ENCODE data around the gene TMEM131.
"Not testable (repeated sequence)": the region's sequence is repeated elsewhere in the genome, so short reads cannot be mapped to it uniquely, and the experiment has no call there.

Gene TMEM131, protein sequence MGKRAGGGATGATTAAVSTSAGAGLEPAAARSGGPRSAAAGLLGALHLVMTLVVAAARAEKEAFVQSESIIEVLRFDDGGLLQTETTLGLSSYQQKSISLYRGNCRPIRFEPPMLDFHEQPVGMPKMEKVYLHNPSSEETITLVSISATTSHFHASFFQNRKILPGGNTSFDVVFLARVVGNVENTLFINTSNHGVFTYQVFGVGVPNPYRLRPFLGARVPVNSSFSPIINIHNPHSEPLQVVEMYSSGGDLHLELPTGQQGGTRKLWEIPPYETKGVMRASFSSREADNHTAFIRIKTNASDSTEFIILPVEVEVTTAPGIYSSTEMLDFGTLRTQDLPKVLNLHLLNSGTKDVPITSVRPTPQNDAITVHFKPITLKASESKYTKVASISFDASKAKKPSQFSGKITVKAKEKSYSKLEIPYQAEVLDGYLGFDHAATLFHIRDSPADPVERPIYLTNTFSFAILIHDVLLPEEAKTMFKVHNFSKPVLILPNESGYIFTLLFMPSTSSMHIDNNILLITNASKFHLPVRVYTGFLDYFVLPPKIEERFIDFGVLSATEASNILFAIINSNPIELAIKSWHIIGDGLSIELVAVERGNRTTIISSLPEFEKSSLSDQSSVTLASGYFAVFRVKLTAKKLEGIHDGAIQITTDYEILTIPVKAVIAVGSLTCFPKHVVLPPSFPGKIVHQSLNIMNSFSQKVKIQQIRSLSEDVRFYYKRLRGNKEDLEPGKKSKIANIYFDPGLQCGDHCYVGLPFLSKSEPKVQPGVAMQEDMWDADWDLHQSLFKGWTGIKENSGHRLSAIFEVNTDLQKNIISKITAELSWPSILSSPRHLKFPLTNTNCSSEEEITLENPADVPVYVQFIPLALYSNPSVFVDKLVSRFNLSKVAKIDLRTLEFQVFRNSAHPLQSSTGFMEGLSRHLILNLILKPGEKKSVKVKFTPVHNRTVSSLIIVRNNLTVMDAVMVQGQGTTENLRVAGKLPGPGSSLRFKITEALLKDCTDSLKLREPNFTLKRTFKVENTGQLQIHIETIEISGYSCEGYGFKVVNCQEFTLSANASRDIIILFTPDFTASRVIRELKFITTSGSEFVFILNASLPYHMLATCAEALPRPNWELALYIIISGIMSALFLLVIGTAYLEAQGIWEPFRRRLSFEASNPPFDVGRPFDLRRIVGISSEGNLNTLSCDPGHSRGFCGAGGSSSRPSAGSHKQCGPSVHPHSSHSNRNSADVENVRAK (N-terminal part only)

DNA sequence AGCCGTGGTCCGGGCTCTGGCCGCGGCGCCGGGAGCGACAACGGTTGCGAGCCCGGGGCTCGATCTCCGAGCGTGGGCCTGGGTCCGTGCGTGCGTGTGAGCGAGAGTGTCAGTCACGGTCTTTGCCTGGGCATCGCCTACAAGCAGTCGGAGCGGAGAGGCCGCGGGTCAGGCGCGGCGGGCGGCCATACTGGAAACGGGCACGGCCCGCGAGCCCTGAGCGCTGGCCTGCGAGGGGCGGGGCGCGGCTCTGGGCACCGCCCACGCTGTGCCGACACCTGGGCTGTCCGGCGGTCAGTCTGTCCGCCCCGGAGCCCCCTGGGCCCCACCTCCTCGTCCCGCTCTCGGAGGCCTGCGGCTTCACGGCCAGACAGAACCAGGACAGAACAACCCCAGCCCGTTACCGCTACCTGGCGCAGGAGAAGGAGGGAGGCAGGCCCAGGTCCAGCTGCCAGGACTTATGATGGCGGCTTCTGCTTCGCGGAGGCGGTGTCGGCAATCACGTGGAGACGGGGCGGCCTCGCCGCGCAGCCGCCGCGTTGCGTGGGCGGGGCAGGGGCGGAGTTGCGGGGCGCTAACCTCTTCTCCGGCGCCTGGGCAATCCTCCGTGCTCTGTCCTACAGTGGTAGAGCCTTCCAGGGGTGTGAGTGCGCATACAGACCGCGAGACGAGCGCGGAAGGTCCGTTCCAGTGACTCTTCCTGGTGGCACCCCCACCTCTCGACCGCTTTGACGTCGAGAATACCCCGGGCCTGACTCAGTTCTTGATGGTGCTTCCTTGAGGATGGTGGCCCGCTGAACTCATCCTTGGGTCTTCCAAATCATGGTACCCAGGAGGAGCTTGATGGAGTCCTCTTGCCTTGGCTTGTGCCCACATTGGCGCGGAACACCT lies at the start of gene TMEM131:
TMEM131 (minus strand) TSS at position 215 of the 891 bp plus-strand sequence. CDS start 286 bp downstream, outside the sequence.
- peak within 1 kb of the TSS; percentile 97 for H3K27ac Mint-ChIP-seq

DNA sequence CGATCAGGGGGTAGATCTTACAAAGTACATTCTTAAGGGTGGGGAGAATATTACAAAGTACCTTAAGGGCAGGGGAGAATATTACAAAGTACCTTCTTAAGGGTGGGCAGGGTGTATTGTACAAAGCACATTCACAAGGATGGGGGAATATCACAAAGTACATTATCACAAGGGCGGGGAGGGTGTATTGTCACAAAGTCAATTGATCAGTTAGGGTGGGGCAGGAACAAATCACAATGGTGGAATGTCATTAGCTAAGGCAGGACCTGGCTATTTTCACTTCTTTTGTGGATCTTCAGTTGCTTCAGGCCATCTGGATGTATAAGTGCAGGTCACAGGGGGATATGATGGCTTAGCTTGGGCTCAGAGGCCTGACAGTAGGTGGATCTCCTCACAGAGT lies 49.0 kb upstream of the TMEM131 start:
- H3K36me3 Mint-ChIP-seq, result peaks cover 13% of the 10 kb centered on the region
- not testable (repeated sequence) for H3K4me1 Mint-ChIP-seq, H3K27me3 Mint-ChIP-seq, H3K27ac Mint-ChIP-seq, H3K4me3 Mint-ChIP-seq
- H3K9me3 Mint-ChIP-seq, result peaks cover 30% of the 10 kb centered on the region

More for the DNA sequence above, at the start of gene TMEM131:
- H3K9me3 Mint-ChIP-seq, result no peaks in the 10 kb centered on the region
- no peaks in the 10 kb centered on the region for H3K27me3 Mint-ChIP-seq
- H3K4me1 Mint-ChIP-seq, result peaks cover 38% of the 10 kb centered on the region
- H3K36me3 Mint-ChIP-seq, result no peaks in the 10 kb centered on the region
- H3K4me3 Mint-ChIP-seq, result peak within 1 kb of the TSS; percentile 93

DNA sequence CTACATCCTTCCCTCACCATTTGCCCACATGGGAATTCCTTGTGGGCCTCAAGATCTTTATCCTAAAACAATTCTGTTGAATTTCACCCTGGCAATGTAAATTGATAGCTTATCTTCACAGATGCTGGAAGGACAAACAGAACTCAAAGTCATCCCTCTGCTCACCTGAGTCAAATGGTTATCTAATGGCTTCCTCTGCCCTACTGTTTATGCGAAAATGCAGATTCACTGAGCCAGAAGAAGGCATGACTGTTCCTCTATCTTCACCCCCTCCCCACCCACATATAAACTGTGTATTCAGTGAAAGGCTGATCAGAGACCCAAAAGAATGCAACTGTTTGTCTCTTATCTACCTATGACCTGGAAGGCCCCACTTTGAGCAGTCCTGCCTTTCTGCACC lies 47.4 kb upstream of the TMEM131 start:
- peaks cover 11% of the 10 kb centered on the region for H3K36me3 Mint-ChIP-seq
- no peak overlapping the region for H3K4me3 Mint-ChIP-seq
- H3K9me3 Mint-ChIP-seq, result peaks cover 30% of the 10 kb centered on the region
- no peaks in the 10 kb centered on the region for H3K4me1 Mint-ChIP-seq
- H3K27ac Mint-ChIP-seq, result no peak overlapping the region
- peaks cover 2% of the 10 kb centered on the region for H3K27me3 Mint-ChIP-seq

DNA sequence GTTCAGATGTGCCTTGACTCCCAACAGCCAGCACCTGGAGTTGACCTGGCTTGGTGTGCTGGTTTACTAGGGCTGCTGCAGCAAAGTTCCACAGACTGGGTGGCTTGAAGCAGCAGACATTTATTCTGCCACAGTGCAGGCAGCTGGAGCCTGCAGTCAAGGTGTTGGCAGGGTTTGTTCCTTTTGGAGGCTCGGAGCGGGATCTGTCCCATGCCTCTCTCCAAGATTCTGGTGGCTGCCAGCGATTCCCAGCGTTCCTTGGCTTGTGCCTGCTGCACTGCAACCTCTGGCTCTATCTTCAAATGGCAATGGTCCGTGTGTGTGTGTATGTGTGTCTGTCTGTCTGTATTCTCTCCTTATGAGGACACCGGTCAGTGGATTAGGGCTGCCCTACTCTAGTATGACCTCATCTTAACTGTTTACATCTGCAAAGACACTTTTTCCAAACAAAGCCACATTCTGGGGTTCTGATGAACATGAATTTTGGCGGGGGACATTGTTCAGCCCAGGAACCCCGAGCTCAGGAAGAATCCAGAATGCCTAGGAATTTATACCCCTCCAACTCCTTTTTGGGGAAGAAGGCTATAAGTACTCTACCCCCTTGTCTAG lies 44.7 kb upstream of the TMEM131 start:
- Mint-ChIP-seq H3K27me3 (peaks cover 2% of the 10 kb centered on the region), H3K9me3 (peaks cover 25% of the 10 kb centered on the region), H3K4me1 (no peaks in the 10 kb centered on the region), H3K4me3 (no peak overlapping the region), H3K27ac (no peak overlapping the region), H3K36me3 (peaks cover 11% of the 10 kb centered on the region)

DNA sequence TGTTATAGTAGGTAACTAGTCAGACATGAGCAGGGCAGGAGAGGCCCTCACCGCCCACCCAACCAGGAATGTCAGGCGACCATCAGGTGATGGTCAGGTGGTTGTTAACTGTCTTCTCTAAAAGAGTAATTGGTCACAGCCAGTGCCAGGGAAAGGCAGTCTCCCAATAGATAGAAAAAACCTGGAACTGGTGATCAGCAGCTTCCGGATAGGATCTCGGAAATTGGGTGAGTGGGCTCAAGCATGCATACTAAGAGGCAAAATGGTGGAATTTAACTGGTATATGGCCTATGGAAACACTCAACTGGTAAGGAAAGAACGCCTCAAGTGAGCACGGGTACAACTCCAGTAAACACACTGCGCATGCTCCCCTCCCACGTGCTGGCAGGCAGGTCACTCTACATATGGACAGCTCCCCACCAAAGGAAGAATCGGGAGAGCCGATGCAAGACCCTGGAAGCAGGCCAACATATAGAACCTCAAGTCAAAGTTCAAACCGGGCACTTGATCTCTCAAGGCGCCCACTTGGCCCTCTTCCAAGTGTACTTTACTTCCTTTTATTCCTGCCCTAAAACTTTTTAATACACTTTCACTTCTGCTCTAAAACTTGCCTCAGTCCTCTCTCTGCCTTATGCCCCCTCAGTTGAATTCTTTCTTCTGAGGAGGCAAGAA lies 43.5 kb upstream of the TMEM131 start:
- peaks cover 3% of the 10 kb centered on the region for H3K36me3 Mint-ChIP-seq
- H3K4me3 Mint-ChIP-seq, result no peak overlapping the region
- H3K9me3 Mint-ChIP-seq, result peaks cover 15% of the 10 kb centered on the region
- H3K4me1 Mint-ChIP-seq, result no peaks in the 10 kb centered on the region
- H3K27me3 Mint-ChIP-seq, result peaks cover 2% of the 10 kb centered on the region
- H3K27ac Mint-ChIP-seq, result no peak overlapping the region

DNA sequence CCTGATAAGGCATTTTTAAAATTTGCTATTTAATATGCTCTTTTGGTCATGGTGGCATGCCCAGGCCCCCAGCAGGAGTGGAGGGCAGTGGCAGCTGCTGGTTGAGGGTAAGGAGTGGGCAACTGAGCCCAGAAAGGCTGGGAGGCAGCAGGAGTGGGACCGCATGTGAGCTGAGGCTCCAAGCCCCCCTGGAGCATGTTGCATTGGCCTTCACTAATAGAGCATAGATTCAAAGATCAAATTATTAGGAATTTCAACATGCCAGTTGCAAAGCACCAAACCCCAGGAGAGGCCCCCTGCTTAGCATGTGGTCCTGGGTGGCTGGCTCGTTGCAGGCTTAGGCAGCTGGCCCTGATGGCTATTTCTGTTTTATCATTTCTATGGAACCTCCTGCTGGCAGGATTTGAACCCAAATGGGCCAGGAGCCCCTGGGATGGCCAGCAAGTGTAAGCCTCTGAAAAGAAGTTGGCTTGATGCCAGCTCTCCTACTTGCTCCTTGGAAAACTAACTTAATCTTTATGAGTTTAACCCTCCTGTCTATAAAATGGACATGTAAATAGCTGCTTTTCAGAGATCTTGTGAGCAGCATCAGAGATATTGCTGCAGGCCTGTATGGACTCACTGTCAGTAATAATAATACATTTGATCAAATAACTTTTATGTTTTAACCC lies 42.1 kb upstream of the TMEM131 start:
- peaks cover 2% of the 10 kb centered on the region for H3K27me3 Mint-ChIP-seq
- no peak overlapping the region for H3K27ac Mint-ChIP-seq
- no peaks in the 10 kb centered on the region for H3K4me1 Mint-ChIP-seq
- no peak overlapping the region for H3K4me3 Mint-ChIP-seq
- peaks cover 1% of the 10 kb centered on the region for H3K36me3 Mint-ChIP-seq
- H3K9me3 Mint-ChIP-seq, result peaks cover 4% of the 10 kb centered on the region

DNA sequence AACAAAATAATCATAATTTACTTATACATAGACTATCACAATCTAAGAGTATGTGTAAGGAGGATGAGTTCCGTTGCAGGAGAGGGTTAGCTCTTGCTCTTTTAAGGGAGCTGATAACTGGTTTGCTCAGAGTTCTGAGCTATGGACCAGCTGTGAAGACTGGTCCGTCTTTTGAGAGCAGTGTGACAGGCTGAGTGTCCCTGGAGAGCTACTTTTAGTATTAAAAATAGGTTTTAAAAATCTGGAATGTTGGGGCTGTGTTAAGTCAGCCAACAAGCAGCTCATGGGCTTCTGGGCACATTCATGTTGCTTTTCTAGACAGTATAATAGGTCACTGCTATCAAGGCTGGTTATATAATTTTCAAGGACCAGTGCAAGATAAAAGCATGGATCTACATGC lies 41.5 kb upstream of the TMEM131 start:
- Mint-ChIP-seq H3K4me1 (no peaks in the 10 kb centered on the region), H3K9me3 (no peaks in the 10 kb centered on the region), H3K4me3 (no peak overlapping the region), H3K36me3 (no peaks in the 10 kb centered on the region), H3K27me3 (no peaks in the 10 kb centered on the region), H3K27ac (no peak overlapping the region)

DNA sequence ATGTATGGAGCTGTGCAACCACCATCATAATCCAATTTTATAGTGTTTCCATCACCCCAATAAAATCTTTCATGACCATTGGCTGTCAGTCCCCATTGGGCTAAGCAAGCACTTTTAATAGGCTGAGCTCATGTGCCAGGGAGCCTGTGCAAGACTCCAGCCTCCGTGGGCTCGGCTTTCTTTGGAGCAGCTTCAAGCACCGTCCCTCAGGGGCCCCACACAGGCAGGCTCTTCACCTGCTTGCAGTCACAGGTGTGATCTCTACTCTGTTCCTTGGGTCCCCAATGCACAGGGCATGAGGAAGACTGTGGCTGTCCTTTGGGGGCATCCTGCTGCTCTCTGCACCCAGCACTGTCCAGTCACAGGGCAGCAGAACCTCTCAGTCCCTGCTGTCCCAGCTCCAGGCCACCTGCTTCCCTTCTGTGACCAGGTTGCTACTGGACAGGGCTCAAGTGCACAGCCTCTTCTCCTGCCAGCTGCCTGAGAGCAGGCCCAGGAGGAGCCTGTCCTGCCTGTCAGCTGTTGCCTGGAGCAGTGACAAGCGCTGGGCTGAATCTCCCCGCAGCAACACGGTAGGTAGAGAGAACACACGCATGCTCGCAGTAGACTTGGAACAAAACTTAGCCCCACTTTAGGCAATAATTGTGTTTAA lies 40.7 kb upstream of the TMEM131 start:
- no peaks in the 10 kb centered on the region for H3K4me1 Mint-ChIP-seq
- no peak overlapping the region for H3K27ac Mint-ChIP-seq
- no peak overlapping the region for H3K4me3 Mint-ChIP-seq
- no peaks in the 10 kb centered on the region for H3K27me3 Mint-ChIP-seq
- H3K9me3 Mint-ChIP-seq, result no peaks in the 10 kb centered on the region
- H3K36me3 Mint-ChIP-seq, result no peaks in the 10 kb centered on the region

DNA sequence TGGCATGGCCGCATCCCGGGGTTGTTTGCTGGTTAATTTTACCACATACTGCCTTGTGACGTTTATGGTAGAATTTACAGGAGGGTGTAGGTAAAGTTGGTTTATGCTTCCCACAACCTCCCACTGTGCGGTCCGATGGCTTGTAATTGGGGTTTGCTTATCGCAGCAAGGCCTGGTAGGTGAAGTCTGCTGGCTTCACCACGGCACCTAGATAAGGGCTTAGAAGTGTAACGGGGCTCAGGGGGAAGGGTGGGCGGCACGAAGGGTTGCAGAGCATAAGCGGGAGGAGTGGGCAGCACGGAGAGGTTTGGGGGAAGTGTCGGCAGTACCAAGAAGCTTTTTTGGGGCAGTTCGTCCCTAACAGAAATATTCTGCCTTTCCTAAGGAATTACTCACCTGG lies 39.0 kb upstream of the TMEM131 start:
- no peaks in the 10 kb centered on the region for H3K4me1 Mint-ChIP-seq
- H3K27ac Mint-ChIP-seq, result no peak overlapping the region
- no peaks in the 10 kb centered on the region for H3K27me3 Mint-ChIP-seq
- no peaks in the 10 kb centered on the region for H3K36me3 Mint-ChIP-seq
- H3K9me3 Mint-ChIP-seq, result no peaks in the 10 kb centered on the region
- no peak overlapping the region for H3K4me3 Mint-ChIP-seq

DNA sequence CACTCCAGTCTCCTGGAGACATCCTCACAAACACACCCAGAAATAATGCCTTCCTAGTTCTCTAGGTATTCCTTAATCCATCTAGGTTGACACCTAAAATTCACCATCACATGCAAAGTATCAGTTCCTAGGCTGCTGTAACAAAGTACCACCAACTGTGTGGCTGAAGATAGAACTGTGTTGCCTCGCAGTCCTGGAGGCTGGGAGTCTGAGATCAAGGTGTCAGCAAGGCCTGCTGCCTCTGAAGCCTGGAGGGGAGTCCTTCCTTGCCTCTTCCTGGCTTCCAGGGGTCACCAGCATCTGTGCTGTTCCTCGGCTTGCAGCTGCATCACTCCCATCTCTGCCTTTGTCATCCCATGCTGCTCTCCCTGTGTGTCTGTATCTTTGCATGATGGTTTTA lies 36.3 kb upstream of the TMEM131 start:
- H3K27me3 Mint-ChIP-seq, result no peaks in the 10 kb centered on the region
- H3K9me3 Mint-ChIP-seq, result no peaks in the 10 kb centered on the region
- no peak overlapping the region for H3K4me3 Mint-ChIP-seq
- no peak overlapping the region for H3K27ac Mint-ChIP-seq
- peaks cover 14% of the 10 kb centered on the region for H3K4me1 Mint-ChIP-seq
- no peaks in the 10 kb centered on the region for H3K36me3 Mint-ChIP-seq

DNA sequence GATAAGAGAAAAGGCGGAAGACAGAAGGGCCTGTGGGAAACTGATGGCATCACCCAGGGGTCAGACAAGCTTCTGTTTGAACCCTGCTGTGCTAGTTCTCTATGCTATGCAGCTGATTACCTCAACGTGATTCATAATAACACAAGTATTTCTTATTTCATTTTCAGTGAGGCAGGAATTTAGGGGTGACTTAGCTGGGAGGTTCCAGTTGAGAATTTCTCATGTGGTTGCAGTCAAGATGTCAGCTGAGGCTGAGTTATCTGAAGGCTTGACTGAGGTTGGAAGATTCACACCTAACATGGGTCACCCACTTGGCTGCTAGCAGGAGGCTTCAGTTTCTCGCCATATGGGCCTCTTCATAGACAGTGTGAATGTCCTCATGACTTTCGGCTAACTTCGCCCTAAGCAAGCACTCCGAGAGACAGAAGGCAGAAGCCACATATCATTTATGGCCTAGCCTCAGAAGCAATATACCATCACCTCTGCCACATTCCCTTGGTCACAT lies 34.0 kb upstream of the TMEM131 start:
- no peaks in the 10 kb centered on the region for H3K27me3 Mint-ChIP-seq
- H3K27ac Mint-ChIP-seq, result no peak overlapping the region
- no peaks in the 10 kb centered on the region for H3K36me3 Mint-ChIP-seq
- no peaks in the 10 kb centered on the region for H3K9me3 Mint-ChIP-seq
- peaks cover 29% of the 10 kb centered on the region for H3K4me1 Mint-ChIP-seq
- no peak overlapping the region for H3K4me3 Mint-ChIP-seq

DNA sequence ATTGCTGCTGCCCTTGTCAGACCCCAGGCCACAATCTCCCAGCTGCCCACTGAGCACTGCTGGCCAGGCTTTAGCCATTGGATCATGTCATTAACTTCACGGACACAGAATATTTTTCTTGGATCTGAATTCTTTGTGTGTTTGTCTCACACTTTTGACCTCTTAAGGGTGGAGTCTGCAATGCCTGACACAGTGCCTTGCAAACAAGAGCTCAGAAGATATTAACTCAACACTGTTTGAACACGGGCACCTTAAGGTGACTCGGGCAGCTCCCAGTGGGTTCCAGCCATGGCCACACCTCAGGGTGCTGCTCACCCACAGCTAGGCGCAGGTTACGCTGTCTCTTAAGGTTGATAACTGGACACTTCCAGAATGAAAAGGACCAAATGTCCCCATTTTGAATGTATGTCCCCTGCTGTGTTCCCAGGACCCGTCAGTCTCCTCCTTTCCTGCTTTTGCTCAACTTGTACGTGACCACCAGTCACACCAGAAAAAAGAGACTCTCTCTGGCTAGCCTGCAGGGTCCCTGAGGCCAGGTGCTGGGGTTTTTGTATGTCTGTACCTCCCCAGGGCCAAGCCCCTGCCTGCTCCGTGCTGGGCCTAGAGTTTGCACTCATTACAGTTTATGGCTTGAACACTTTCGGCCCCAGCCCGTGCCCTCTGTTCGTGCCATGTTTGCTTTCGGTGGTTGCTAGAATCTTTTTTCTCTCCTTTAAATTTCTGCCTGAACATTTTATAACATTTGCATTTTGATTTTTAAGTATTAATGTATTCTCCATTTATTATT lies 33.4 kb upstream of the TMEM131 start:
- no peaks in the 10 kb centered on the region for H3K9me3 Mint-ChIP-seq

More for the DNA sequence above, 33.4 kb upstream of the TMEM131 start:
- no peaks in the 10 kb centered on the region for H3K36me3 Mint-ChIP-seq
- no peaks in the 10 kb centered on the region for H3K27me3 Mint-ChIP-seq
- H3K27ac Mint-ChIP-seq, result no peak overlapping the region
- H3K4me1 Mint-ChIP-seq, result peaks cover 29% of the 10 kb centered on the region
- no peak overlapping the region for H3K4me3 Mint-ChIP-seq

Data from activated naive CD4-positive, alpha-beta T cell treated with anti-CD3 and anti-CD28 coated beads, Interleukin-2, amount 50 U/mL, for 24 hours (primary cell).